GM21576 (cell line): ENCODE data around the gene DLEU7.

Experiments used
- ATAC-seq: cut with Tn5 transposase; IDR thresholded peaks from one replicate; pipeline ENCODE4 v1.9.1; 2021; ENCODE audit warnings: mild to moderate bottlenecking, moderate library complexity; ENCODE audit not compliant: unreplicated experiment

Gene DLEU7

DNA sequence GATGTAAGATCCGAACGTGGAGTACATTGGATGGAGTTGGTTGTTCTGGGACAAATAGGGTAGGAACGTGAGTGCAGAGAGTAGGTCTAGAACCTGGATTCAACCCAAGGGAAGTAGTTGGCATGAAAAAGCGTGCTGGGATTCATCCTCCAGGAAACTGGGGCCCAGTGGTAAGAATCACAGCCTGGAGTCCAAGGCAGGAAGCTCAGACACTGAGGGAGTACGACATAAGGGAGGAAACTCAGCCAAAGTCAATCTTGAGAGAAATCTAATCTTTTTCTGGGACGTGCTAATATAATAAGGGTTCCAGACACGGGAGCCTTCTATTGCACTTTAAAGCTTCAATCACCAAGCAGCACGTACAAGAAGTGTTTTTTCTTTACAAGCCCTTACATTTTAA lies 46.4 kb downstream of the DLEU7 start:
- ATAC-seq = no peak

DNA sequence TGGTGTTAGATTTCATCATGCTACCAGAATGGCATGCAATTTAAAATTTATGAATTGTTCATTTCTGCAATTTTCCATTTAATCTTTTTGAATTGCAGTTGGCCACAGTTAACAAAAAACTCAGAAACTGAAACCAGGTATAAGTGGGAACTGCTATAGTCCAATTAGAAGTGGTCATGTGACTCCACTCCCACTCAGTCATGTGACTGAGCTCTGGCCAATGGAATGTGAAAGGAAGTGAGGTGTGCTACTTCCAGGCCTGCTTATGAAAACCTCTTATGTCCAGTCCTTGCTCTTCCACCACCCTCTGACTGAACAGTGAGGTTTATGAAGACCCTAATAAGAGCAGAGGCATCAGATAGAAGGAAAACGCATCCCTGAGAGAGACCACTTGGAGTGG lies 47.0 kb downstream of the DLEU7 start:
- ATAC-seq = no peak

DNA sequence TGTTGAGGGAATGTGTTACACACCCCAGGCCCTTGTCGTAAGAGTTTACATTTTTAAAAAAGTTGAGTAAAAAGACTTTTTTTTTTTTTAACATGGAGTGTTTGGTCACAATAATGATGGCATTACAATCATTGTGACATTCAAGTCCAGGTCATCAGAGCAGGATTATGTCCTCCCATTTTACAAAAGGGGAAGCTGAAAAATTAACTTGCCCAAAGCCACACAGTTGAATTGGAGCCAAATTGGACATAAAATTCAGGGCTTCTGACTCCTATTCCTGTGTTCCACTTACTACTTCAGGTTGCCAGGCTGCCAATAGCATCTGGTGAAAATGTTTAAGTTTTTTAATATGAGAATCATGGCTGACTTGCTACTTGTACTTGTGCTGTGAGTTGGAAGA lies 49.3 kb downstream of the DLEU7 start:
- no peak for ATAC-seq

DNA sequence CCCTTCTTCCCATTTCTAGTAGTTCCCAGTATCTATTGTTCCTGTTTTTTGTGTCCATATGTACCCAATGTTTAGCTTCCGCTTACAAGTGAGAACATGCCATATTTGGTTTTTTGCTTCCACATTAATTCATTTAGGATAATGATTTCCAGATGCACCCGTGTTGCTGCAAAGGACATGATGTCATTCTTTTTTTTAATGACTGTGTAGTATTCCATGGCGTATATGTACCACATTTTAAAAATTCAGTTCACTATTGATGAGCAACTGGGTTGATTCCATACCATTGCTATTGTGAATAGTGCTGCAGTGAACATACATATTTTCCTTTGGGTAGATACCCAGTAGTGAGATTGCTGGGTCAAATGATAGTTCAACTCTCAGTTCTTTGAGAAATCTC lies 50.5 kb downstream of the DLEU7 start:
- ATAC-seq = no peak

DNA sequence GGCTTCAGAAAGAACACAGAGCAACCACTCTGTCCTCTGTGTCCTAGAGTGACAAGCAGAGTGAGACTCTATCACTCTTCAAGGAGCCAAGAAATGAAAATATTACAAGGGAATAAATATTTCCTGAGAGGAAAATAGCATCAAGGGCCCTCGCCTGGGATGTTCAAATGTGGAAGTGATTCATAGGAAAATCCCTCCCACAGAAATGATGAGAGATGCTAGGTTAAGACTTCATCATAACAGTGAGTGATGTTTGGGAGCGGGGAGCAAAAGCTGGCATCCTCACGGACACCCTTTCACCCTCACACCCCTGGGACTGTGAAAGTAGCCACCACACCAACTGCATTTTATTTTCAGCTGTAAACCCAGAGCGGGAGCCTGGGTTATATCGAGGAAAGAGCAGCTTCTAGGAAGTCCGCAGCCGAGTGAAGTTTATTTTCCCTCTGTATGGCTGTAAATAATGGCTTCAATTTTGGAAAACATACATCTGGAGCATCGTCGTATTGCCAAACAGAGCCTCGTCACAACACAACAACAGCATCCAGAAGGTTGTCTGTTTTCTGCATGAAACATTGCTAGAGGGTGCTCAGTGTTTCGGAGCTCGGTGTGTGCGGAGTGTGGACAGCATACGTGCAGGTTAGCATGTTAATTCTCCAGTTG lies 54.8 kb downstream of the DLEU7 start:
- ATAC-seq = no peak

DNA sequence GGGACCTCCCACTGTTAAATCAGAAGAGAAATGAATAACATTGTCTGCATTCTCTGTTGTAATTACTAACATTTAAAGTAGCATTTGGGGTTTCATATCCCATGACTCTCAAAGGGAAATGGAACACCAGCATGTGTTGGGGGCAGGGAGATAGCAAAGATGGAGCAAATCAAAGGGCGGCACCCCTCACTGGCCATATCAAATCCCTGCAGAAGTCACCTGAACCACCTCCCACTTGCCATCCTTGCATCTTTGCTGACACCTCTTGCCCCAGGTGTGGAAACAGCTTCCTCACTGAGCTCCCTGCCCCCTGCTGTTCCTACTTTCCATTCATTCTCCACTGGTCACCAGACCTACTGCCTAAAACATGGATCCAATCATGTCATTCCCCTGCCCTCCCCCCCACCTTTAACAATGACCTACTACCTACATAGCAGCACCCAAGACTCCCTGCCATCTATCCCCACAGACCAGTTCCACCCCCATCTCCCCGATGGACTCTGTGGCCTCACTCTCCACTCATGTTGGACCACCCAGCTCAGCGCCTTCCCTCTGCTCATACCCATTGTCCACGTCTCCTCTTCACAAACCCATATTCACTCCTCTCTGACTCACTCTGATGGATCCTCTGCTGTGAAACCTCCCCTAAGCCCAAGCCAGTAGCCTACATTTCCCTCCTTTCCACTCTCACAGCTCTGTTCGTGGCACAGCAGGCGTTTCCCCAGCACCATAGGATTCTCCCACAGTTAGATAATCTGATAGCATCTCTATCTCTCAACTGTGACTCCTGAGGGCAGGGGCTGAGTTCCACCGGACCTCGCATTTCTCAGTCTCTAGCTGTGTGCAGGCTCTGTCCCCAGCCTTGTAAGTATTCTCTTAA lies 55.9 kb downstream of the DLEU7 start:
- no peak for ATAC-seq

DNA sequence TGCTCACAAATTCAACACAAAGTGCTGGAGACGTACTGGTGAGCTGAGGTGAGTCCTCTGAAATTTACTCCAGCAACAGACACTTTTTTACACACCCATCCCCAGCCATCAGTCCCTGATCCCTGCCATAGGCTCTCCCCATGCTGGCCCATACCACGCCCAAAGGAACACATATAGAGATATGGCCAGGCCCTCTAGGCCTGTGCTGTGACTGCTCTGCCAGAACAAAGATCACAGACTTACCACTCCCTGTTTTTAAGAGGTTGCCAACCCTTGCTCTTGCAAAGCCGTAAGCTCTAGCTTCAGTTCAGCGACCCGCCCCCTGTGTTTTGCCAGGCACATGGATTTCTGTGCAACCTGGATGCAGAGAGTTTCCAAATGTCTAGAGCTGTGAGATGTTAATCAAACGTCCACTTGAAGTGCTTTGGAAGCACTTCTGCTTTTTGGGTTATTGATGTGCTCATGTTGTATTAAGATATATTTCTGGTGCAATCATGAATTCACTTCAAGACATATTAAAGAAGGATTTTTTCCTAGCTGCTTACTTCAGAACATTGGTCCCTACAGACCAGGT lies 59.7 kb downstream of the DLEU7 start:
- ATAC-seq = no peak

DNA sequence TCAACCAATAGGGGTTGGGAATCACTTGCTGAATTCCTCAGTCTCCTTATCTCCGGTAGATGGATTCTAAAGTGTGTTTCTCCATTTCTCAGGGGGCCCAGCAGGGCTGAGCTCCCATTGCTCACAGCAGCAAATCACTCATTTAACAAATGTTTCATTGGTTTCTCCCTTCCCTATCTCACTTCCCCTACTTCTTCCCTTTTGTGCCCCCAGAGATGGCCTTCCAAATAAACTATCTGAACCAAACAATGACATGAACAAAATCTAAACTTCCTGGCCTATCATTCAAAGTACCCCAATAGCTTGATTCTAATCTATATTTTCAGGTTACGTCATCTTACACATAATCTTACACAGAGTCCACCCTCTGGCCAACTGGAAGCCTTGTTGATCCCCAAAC lies 60.4 kb downstream of the DLEU7 start:
- no peak for ATAC-seq

DNA sequence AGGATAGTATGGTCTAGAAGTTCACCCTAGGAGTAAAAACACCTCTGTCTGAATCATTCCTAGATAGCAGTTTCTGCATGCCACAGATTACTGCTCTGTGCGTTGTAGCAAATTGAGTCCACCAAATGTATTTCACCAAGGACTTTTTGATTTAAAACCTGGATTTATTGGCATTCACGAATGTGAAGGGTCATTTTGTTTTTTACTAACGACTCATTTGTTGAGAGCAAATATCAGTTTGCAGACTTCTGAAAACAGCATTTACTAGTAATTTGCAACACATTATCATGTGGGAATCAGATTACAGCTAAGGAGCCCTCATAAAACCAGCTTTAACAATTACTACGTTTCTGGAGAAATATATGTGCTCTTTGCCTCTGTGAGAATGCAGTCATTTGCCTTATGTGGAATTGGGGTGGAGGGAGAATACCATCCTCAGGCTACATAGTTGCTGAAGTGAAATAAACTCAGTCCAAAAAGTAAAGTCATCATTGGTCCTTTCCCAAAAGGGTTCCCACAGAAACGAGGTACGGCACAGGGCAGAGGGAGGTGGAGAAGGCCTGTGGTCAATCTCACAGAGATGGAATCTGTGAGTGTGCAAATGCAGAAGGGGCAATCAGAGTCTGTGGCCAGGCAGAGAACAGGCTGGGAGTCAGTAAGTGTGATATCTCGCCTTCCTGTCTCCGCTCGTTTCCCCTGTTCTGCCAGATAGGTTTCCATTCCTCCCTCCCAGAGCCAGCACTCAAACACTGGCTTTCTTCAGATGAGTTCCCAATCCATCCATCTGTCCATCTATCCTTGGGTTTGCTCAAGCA lies 63.1 kb downstream of the DLEU7 start:
- ATAC-seq = no peak

DNA sequence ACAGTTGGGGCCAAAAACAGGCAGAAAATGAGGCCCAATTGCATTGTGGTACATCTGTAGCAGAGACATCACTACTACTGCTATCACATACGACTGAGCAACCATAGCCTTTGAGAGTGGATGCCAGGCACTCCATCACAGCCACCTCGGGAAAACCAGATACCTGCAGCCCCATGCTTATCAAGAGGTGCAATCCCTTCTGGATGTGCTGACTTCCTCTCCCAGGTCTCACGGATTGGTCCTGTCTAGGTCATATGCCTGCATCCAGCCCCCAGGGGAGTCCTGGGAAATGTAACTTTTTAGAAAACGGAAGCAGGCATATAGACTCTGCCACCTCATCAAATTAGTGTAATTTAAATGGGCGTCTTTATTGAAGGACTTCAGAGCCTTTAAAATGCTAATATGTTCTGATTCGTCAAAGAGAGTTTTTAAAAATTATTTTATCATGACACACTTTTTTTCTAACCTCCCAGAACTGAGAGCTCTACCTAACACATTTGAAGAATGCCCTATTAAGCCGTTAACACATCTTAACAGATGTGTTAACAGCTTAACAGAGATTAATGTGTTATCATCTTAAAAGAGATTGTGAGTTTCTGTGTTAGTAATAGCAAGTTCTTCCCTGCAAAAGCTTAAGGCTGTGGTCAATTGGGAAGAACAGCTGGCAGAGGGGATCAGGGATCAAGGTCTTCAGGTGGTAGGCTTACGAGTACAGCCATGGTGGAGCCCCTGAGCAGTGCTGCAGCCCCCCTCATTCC lies 63.9 kb downstream of the DLEU7 start:
- no peak for ATAC-seq
